ENCODE data around the gene ABCE1.

ABCE1 gene

GRCh38 chr4:145177906-145178538 lies 79.9 kb downstream of the ABCE1 start:
- no peak for DNase-seq

DNA sequence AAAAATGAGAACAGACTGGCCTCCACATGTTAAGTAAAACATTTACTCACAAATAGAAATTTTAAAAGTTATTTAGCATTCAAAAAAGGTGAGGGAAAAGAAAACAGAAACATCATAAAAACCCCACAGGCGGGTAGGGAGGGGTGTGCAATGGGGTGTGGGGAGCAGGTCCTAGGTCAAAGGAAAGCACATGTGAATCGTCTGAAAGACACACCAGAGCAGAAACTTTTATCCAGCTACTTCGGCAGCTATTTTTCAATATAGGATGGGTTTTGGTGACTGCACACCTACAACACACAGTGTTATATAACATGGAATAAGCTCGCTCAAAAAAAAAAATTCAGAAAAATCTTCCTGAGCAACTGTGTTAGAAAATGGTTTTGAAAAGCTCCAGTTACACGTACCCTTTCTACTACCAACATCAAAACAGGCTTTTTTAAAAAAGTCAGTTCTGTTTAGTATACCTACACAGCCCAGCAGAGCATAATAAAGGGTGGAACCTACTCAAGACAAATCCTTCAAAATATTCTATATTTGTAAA lies 80.7 kb downstream of the ABCE1 start:
- no peak for DNase-seq
